SK-N-MC (cell line): ENCODE data around the gene C11orf58.

ENCODE experiments used
- EZH2 ChIP-seq: fragments of 200-600 bp; sonication (generic); IDR thresholded peaks from one replicate; pipeline ENCODE4 v1.6.1; 2017; ENCODE audit warnings: antibody characterized with exemption
- FOXP2 ChIP-seq: optimal IDR thresholded peaks from 2 replicates; pipeline ENCODE3; 2011; ENCODE audit warnings: mild to moderate bottlenecking, moderate library complexity; ENCODE audit not compliant: insufficient read depth; ENCODE audit errors: extremely low read length, control extremely low read depth
- POLR2AphosphoS5 ChIP-seq: IDR thresholded peaks from 2 replicates; pipeline ENCODE4 v1.6.1; 2012; ENCODE audit warnings: mild to moderate bottlenecking, low read depth, low read length, borderline replicate concordance

GRCh38 chr11:16800382-16800781, 61.9 kb downstream of the C11orf58 start:
- TF ChIP-seq POLR2AphosphoS5 (no peak), EZH2 (no peak), FOXP2 (no peak)
